Adrenal gland (tissue), 12 donors: ENCODE data around the gene THBD. TPM values are rescaled to one million over a fixed set of nuclear protein-coding genes. Genes with fewer than 3 reads are reported as not detected.

Source experiments
- DNase-seq, 7 donors: peaks; one replicate each; pipeline ENCODE4 v3.0.0-alpha.2; 2019 to 2020
- H3K27ac ChIP-seq, 5 donors: fragments of 200-600 bp; sonication (generic) in 4 of 5; 1 replicate in 3 of 5; 2 replicates in 2 of 5; pipeline versions ENCODE4 v1.5.1 to v1.8.0; 2016 to 2020; ENCODE audit warnings: mild to moderate bottlenecking in 1 of 5
- H3K27me3 ChIP-seq: fragments of 200-600 bp; 2 replicates; pipeline ENCODE4 v1.8.0; 2021
- H3K36me3 ChIP-seq, 2 donors: fragments of 200-600 bp; replicated peaks in 1 of 2; 1 replicate in 1 of 2; 2 replicates in 1 of 2; pipeline versions ENCODE4 v1.5.1 to v1.8.0; 2018 to 2022
- H3K4me1 ChIP-seq, 2 donors: fragments of 200-600 bp; replicated peaks in 1 of 2; 1 replicate in 1 of 2; 2 replicates in 1 of 2; pipeline versions ENCODE4 v1.5.1 to v1.8.0; 2018 to 2021
- H3K4me3 ChIP-seq, 4 donors: fragments of 200-600 bp; sonication (generic) in 3 of 4; one replicate each; pipeline ENCODE4 v1.5.1; 2016 to 2018
- H3K9me3 ChIP-seq, 3 donors: fragments of 200-600 bp; sonication (generic) in 1 of 3; replicated peaks in 1 of 3; 1 replicate in 2 of 3; 2 replicates in 1 of 3; pipeline versions ENCODE4 v1.5.1 to v1.8.0; 2016 to 2021
- CTCF ChIP-seq, 6 experiments: fragments of 450-650 bp in 4 of 6; fragments of 200-600 bp in 2 of 6; sonication (generic) in 1 of 6; IDR thresholded peaks; 1 replicate in 5 of 6; 2 replicates in 1 of 6; pipeline versions ENCODE4 v1.5.1 to v1.8.0; 2016 to 2021; ENCODE audit warnings: antibody characterized with exemption in 6 of 6, mild to moderate bottlenecking in 2 of 6, moderate library complexity in 1 of 6
- POLR2A ChIP-seq, 2 donors: fragments of 450-650 bp; IDR thresholded peaks; one replicate each; pipeline ENCODE4 v1.6.1; 2017; ENCODE audit warnings: antibody characterized with exemption in 2 of 2, mild to moderate bottlenecking in 2 of 2, moderate library complexity in 1 of 2
- WGBS, 4 donors: extraction: QIAGEN DNeasy Blood & Tissue Kit in 2 of 4; methylation state at CpG; one replicate each; pipeline versions ENCODE4 v1.1.5 to v1.1.7; 2013 to 2017; 5-methylcytosine and 5-hydroxymethylcytosine counted together
- intact Hi-C, 2 donors: fragments of 100-400 bp; cut with DNase I; formaldehyde crosslinking; loops; one replicate each; pipeline versions ENCODE4 v1.14.1 to v1.15.0; 2022 to 2023
- polyA plus RNA-seq, 3 donors: library from polyadenylated mRNA; stranded (reverse); fragments of 200-250 nt in 2 of 3; fragments of 350-450 nt in 1 of 3; fragmentation: Illumina TruSeq in 1 of 3; extraction: RNeasy Lipid Tissue Mini Kit (QIAGEN cat#74804) in 1 of 3; gene quantifications; one replicate each; pipeline ENCODE4 v1.2.3, GENCODE V29; 2013 to 2014
- total RNA-seq, 9 donors: library from RNA; depleted of rRNA in 4 of 9; stranded (reverse); fragments of >200 nt in 4 of 9; fragments of 120-200 nt in 1 of 9; fragmentation: NEBNext Ultra II Directional in 1 of 9; extraction: Animal tissue kit (Norgen Biotek cat#: 25700) in 1 of 9; gene quantifications; one replicate each; pipeline versions ENCODE4 v1.1.0 to v1.2.4, GENCODE V29; 2013 to 2023
- donor health status: healthy with polysubstance abuse.
- donor health status: Bipolar disorder and iron deficiency.
- donor health status: DM: yes; HTN: yes; CAD: no.
- donor health status: DM: no; HTN: no; CAD: no.
- donor health status: DM: no; HTN: no; CAD: no.
- donor health status: DM: yes; HTN: yes; CAD: no.

THBD gene
- total and polyA plus RNA-seq, 12 donors, result 1.2 to 58.0 (median 17.5) TPM

- no peak for TF ChIP-seq POLR2A (IDR thresholded peaks at IDR 0.05)
- no peak for TF ChIP-seq CTCF (IDR thresholded peaks at IDR 0.05)
- Histone ChIP-seq H3K27me3 (peaks cover 41% of the 10 kb centered on the region), H3K36me3 (no peaks in the 10 kb centered on the region), H3K27ac (no peak overlapping the region), H3K9me3 (no peaks in the 10 kb centered on the region), H3K4me3 (no peak overlapping the region), H3K4me1 (no peaks in the 10 kb centered on the region)
- no peak for DNase-seq
- WGBS, 4 donors, result 81 to 91% (median 85%) methylated on average over 4 to 5 of the region's 5 CpGs
- intact Hi-C loops, result no loop called here
These were observed 10.2 kb downstream of the THBD start for GRCh38 chr20:23039136-23039875.

- WGBS, 4 donors, result 28 to 65% (median 52%) methylated on average over 2 to 3 of the region's 3 CpGs
- H3K9me3 ChIP-seq, result no peaks in the 10 kb centered on the region
- H3K27me3 ChIP-seq, result peaks cover 48% of the 10 kb centered on the region
- H3K36me3 ChIP-seq, result no peaks in the 10 kb centered on the region
- H3K27ac ChIP-seq, result no peak overlapping the region
- intact Hi-C loops, result no loop called here
- no peak overlapping the region for H3K4me3 ChIP-seq
- no peak for DNase-seq
- H3K4me1 ChIP-seq, result no peaks in the 10 kb centered on the region
- no peak for TF ChIP-seq POLR2A (IDR thresholded peaks at IDR 0.05)
- TF ChIP-seq CTCF (IDR thresholded peaks at IDR 0.05), result no peak
These were observed 12.4 kb downstream of the THBD start for GRCh38 chr20:23037017-23037481.

GRCh38 chr20:23036371-23036770 lies 13.1 kb downstream of the THBD start:
- Histone ChIP-seq H3K9me3 (no peaks in the 10 kb centered on the region), H3K4me1 (no peaks in the 10 kb centered on the region), H3K27ac (no peak overlapping the region), H3K27me3 (peaks cover 48% of the 10 kb centered on the region), H3K4me3 (no peak overlapping the region), H3K36me3 (no peaks in the 10 kb centered on the region)
- WGBS, 4 donors, result 93 to 98% (median 94%) methylated on average over 8 to 11 of the region's 11 CpGs
- no peak for DNase-seq
- intact Hi-C loops, result no loop called here
- TF ChIP-seq POLR2A (IDR thresholded peaks at IDR 0.05) (no peak), CTCF (IDR thresholded peaks at IDR 0.05) (no peak)

- H3K4me3 ChIP-seq, result no peak overlapping the region
- 89 to 94% (median 90%) methylated on average over 30 to 41 of the region's 41 CpGs for WGBS, 4 donors
- DNase-seq, result no peak
- H3K4me1 ChIP-seq, result no peaks in the 10 kb centered on the region
- H3K27ac ChIP-seq, result no peak overlapping the region
- intact Hi-C loops, result no loop called here
- H3K36me3 ChIP-seq, result no peaks in the 10 kb centered on the region
- no peaks in the 10 kb centered on the region for H3K9me3 ChIP-seq
- H3K27me3 ChIP-seq, result peaks cover 48% of the 10 kb centered on the region
- TF ChIP-seq POLR2A (IDR thresholded peaks at IDR 0.05) (no peak), CTCF (IDR thresholded peaks at IDR 0.05) (no peak)
These were observed 13.7 kb downstream of the THBD start for GRCh38 chr20:23035731-23036130.
